GM13976 (cell line): ENCODE data around the gene HSD3B1.
"Not testable (repeated sequence)": the region's sequence is repeated elsewhere in the genome, so short reads cannot be mapped to it uniquely, and the experiment has no call there.

Experiments
- DNase-seq: peaks from one replicate; pipeline ENCODE4 v3.0.0; 2012; ENCODE audit warnings: low spot score
- in situ Hi-C: fragments of 300-500 bp; cut with MboI; formaldehyde crosslinking; loops from one replicate; pipeline ENCODE4 v1.12.0; 2022; ENCODE audit warnings: low sequenced_read_pairs, mixed read lengths, inconsistent platforms; ENCODE audit not compliant: unreplicated experiment
- TF ChIP-seq, protein P1 (sequence below): IDR thresholded peaks from 2 replicates; pipeline ENCODE4 v1.5.1; 2012; ENCODE audit warnings: borderline replicate concordance, mild to moderate bottlenecking; ENCODE audit not compliant: insufficient read depth; ENCODE audit errors: extremely low read depth, missing control alignments, control extremely low read depth

The HSD3B1 gene

DNA sequence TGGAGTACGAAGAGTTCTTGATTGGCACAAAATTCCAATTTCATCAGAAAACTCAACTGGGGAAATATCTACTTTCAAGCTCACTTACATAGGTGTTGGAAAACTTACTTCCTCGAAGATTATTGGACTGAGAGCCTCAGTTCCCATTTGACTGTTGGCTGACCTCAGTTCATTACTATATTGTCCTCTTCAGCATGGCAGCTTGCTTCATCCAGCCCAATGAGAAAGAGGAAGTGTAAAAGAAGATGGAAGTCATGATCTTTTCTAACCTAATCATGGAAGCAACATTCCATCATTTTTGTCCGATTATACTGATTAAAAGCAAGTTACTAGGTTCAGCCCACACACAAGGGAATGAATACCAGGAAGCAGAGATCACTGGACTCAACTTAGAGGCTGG is 49.4 kb downstream of the HSD3B1 start:
- no peak for DNase-seq
- TF ChIP-seq, protein P1, sequence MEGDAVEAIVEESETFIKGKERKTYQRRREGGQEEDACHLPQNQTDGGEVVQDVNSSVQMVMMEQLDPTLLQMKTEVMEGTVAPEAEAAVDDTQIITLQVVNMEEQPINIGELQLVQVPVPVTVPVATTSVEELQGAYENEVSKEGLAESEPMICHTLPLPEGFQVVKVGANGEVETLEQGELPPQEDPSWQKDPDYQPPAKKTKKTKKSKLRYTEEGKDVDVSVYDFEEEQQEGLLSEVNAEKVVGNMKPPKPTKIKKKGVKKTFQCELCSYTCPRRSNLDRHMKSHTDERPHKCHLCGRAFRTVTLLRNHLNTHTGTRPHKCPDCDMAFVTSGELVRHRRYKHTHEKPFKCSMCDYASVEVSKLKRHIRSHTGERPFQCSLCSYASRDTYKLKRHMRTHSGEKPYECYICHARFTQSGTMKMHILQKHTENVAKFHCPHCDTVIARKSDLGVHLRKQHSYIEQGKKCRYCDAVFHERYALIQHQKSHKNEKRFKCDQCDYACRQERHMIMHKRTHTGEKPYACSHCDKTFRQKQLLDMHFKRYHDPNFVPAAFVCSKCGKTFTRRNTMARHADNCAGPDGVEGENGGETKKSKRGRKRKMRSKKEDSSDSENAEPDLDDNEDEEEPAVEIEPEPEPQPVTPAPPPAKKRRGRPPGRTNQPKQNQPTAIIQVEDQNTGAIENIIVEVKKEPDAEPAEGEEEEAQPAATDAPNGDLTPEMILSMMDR = no peak
- in situ Hi-C loops = loop anchor here (10.0 kb wide), 1 partner anchor 48 kb away; no protein-coding TSS in a partner anchor

DNA sequence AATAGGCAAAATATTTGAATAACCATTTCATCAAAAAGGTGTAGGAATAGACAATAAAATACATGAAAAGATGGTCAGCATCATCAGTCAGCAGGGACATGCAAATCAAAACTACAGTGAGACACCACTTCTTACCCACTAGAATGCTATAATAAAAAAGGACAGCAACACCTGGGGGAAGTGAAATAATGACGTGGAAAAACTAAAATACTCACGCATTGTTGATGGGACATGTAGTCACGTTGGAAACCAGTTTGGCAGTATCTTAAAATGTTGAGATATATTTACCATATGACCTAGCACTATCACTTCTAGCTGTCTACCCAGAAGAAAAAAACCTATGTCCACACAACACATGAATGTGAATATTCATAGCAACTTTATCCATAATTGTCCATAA is 53.4 kb downstream of the HSD3B1 start:
- DNase-seq, in situ Hi-C loops: not testable (repeated sequence)

DNA sequence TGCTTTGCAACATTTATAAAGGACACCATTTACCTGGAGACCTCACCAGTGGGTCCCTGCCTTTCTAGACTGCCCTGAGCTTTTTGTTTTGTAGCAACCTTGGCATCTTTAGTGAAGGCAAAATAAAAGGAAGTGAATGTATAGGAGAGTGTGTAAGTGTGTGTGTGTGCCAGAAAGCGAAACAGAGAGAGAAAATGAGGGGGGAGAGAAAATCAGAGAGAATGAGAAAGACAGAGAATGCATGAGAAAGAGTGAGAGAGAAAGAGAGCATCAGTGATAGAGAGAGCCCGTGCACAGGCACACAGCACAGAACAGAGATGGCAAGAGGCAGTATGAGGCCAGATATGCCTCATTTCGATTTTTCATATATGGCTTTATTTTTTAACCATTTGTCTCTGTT is 57.5 kb downstream of the HSD3B1 start:
- TF ChIP-seq, protein P1 = no peak
- in situ Hi-C loops = no loop called here

More for the DNA sequence above, 57.5 kb downstream of the HSD3B1 start:
- peak; percentile 20 for DNase-seq
